GM19238 (cell line): Measurements from ENCODE around the gene ST6GAL2.

Experiments used
- DNase-seq: peaks from one replicate; pipeline ENCODE4 v3.0.0; 2011; ENCODE audit warnings: low spot score; ENCODE audit not compliant: insufficient read length

ST6GAL2 gene, protein sequence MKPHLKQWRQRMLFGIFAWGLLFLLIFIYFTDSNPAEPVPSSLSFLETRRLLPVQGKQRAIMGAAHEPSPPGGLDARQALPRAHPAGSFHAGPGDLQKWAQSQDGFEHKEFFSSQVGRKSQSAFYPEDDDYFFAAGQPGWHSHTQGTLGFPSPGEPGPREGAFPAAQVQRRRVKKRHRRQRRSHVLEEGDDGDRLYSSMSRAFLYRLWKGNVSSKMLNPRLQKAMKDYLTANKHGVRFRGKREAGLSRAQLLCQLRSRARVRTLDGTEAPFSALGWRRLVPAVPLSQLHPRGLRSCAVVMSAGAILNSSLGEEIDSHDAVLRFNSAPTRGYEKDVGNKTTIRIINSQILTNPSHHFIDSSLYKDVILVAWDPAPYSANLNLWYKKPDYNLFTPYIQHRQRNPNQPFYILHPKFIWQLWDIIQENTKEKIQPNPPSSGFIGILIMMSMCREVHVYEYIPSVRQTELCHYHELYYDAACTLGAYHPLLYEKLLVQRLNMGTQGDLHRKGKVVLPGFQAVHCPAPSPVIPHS

DNA sequence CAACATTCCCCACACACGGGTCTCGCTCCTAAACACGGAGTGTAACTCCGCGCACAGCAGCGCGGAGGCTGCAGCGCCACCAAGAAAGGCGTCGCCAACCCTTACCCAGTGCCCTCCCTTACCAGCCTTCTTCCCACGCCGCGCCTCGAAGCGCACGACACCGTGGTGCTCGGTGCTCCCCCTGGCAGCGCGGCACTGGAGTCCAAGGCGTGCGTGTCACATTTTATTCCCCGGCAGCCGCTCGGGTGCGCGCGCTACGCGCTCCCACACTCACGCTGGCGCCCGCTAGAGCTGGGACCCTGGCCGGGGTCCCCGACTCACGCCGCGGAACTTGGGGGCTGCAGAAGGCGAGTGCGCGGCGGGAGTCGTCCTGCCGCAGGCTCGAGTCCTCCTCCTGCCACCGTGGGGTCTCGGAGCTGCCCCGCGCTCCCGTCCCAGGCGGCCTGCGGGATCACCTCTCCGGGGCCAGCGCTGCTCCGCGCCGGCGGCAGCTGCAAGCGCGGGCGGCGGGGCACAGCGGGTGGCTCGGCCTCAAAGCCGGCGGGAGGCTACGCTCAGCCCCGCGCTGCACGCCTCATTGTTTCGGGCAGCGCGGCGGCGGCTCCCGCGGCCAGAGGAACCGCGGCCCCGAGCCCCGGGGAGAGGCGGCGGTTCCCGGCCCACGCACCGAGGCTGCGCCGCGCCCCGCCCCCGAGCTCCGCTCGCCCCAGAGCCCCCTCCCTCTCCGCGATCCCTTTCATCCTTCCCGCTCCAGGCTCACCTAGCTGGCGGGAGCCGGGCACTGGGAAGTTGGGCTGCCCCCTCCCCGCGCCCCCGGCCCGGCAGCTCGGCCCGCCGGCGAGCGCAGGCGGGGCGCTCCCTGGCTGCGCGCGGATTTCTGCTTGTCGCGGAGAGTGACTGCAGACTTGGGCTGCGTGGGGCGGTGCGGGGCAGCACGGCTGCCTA, at the start of gene ST6GAL2:
TSS of gene ST6GAL2 (minus strand) at position 197 of the 945 bp plus-strand sequence. CDS start 42,190 bp downstream, outside the sequence.
- DNase-seq = no peak

DNA sequence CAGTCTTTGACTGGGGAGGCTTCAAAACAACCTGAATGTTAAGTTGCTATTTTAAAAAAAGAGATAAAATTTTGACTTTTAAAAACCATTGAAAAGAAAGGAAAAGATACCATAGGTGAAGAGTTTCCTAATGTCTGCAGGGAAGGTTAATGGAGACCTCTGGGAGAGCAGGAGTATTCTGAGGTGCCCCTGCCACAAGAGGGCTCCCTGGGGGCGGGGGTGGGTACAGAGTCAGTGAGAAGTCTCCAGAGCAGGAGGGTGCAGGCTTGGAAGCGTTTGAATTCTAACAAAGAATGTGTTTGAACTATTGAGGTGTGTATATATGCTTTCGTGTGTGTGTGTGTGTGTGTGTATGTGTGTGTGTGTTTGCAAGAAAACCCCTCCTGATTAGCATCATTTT, 46.7 kb upstream of the ST6GAL2 start:
- DNase-seq = no peak

DNA sequence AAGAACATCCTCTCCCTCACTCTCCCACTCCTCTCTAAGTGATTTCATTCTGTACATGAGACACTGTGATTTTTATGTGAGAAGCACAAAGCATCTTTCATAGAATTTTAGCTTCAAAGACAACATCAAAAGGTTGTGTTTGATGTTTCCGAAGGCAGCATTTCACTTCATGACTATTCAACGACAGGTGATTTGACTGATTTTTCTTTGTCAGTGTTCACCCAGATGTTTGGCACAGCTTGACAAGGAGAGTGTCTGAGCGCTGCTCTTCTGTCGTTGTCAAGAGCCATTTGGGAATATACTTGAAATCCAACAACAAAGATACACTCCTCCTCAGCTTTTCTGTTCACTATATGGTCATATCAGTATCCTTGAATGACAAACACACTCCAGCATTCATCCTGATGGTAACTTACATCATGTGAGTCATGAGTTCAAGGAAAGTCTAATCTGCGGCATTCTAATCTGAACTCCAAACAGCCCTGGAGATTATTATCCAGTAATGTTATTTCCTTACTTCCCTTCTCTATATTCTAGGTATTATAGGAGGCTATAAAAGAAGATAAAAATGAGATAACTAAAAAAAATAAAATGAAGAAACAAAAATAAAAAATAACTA, 45.9 kb upstream of the ST6GAL2 start:
- DNase-seq = no peak

DNA sequence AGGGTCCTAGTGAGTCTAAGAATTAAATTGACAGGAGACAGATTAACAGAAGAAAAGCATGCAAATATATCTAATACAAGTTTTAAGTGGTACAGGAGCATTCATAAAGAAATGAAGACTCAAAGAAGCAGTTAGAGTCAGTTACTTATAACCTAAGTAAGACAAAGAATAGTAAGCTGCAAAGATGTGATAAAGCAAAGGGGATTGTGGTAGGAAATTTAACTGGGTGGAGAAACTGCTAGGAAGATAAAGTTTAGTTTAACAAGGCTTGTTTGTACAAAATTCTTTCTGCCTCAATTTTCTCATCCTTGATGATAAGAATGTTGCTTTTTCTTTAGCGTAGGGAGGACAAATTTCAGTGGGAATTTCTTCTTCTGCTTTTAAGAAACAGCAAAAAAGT, 35.5 kb upstream of the ST6GAL2 start:
- no peak for DNase-seq

DNA sequence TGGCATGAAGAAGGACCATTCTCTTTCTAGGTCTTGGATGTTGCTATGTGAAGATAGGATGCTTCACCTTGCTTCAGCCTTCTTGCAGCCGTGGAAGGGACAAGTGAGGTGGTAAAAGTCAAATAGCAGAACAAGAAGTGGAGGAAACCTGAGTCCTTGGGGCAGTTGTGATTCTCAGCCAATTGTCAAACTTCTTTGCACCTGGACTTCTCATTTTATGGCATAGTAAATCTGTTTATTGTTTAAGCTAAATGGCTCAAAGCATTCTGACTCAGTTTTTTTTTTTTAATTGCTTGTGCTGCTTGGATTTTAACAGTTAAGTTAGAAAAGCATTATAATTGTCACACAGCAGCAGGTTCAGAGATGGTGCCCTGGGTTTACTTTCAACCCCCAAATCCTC, 33.0 kb upstream of the ST6GAL2 start:
- DNase-seq = no peak

DNA sequence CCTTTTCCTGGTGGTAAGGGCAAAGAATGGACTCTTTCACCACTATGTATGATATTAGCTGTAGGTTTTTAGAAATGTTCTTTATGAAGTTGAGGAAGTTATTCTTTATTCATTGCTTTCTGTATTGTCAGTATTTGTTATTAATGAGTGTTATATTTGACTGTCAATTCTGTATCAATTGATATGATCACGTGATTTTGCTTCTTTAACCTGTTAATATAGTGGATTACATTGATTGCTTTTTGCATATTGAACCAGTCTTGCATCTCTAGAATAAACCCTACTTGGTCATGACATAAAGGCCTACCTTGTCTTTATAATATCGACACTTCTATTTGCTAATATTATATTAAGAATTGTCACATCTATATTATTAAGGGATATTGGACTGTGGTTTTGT, 18.3 kb upstream of the ST6GAL2 start:
- no peak for DNase-seq

DNA sequence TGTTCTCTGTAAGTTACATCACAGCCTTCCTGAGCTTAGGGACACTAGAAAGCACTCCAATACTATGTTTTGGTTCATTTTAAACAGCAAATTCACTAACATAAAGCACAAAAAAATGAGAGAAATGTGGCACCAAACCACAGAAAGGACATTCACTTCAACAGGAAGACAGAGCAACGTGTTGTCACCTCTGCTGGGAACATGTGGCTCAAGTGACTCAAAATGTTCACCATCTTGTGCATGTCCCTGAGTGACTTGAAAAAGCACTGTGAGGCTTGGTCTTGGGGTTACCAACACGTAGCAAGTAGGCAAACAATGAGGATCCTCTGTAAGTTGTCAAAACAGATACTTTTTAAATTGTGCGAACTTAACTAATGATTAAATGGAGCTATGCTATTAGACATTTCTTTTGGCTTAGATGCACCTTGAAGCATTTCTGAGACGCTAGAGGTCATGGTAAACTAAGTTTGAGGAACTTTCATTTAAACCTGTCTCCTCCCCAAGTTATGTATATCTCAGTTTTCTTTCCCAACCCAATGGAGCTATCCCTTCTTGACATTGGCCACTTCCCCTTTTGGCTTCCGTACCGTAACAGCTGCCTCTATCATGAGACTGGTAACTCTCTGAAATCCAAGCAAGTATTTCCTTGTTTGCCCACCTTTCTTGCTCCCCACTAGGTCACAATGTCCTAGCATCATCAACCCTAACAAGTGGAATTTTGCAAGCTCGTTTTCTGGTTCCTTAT, 14.0 kb upstream of the ST6GAL2 start:
- DNase-seq = no peak

DNA sequence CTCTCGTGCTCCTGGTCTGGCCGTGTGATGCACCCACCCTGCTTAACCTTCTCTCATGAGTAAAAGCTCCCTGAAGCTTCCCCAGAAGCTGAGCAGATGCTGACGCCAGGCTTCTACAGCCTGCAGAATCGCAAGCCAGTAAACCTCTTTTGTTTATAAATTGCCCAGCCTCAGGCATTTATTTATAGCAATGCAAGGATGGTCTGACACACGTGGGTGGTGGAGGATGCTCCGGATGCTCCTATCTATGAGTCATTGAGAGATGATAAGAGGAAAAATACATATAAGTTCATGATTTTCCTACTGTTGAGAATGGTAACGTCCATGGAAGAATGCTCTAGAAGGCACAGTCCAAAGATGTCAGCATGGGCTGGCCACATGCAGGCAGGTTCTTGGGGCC, 8.6 kb upstream of the ST6GAL2 start:
- DNase-seq = no peak

DNA sequence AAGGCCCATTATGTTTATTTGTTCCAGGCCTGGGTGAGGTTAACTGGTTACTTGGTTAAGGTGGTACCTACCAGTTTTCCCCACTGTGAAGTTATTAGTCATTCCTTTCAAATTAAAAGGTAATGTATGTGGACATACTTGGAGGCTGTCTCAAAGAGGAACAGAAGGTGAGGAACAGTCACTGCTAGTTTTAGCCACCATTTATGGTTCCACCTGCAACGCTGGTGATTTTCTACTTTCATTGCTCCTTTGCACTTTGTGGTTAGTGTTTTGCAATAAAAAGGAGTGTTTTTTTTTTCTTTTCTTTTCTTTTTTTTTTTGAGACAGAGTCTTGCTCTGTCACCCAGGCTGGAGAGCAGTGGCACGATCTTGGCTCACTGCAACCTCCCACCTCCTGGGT, 6.1 kb upstream of the ST6GAL2 start:
- DNase-seq = no peak

DNA sequence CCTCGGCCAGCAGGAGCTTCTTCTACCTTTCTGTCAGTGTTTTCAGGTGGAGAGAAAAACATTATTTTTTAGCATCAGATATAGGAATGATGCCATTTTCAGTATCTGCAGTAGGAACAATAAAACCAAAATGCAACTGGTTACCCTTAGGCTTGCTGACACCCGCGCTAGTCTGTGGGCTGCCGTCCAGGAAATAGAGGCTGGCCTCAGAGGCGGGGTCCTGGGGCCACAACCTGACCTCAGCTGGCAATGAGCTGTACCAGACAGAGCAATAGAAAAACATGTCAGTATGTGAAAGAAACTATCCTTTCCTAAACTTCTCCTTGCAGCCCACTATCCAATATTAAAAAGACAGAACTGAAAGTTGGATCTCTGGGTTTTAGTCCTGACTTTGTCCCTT, 4.6 kb upstream of the ST6GAL2 start:
- DNase-seq = no peak

DNA sequence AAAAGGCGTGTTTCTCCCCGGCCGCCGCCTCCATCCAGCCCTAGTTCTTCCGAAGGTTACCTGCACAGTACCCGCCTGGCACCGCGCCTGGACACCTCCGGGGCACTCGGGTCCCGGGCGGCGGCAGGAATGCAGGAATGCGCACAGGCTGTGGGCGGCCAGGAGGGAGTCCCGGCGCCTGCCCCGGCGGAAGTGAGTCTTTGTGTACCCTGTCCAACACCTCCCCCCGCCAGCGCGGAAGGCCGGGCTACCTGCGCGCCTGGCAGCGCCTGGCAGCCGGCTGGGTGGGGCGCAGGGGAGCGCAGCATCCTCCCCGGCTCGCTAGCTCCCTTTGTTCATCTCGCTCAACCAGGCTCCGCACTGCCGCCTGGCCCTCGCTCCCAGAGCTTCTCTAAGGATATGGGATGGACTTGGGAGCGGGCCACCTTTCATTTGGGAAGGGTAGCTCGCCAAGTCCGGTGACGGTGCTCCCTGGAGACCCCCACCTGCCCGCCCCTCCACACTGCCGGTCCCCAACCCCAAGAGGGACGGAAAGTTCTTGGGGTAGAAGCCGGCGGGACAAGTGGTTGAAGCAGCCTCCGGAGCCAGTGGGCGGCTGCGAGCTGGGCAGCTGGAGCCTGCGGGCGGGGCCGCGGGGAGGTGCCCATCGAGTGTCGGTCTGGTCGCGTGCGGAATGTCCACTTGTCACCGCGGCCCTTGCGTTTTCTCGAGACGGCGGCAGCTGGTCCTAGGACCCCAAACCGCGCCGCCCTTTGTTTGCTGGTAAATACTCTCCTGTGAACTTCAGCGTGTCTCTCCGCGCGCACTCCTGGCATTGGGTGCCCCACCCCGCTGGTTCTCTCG, 1.2 kb upstream of the ST6GAL2 start:
- no peak for DNase-seq

DNA sequence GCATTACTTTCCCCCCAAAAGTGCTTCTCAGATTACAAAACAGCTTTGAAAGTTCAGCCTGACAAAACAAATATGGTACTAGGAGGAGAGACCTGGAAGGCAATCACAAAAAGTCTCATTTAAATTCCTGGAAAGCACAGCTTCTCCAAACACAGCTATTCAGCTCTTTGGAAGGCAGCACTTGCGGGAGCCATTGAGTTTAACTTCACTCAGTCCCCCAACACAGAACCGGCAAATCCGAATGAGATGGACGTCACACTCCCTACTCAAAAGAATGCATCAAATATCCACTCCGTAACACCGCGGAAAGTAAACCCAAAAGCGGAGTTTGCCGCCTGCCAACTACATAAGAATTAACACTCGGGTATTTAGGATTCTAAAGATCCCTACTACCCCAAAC, 638 bp downstream of the ST6GAL2 start:
- DNase-seq = no peak

DNA sequence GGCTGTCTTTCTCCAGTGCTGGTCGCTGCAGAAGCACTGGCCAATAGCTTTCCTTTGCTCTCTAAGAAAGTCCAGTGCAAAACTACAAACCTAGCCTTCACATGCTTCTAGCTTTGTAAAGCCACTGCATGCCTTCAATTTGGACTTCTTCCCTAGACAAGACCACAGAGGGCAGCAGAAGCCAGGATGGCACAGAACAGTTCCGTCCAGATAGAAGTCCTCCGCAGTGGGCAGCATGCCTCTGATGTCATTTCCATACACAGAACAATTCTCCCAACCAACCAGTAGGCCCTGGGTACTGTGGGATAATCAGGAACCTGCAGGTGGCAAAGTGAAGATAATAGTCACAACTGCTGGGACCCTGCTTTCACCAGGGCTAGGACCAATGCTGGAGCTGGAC, 3.3 kb downstream of the ST6GAL2 start:
- no peak for DNase-seq

DNA sequence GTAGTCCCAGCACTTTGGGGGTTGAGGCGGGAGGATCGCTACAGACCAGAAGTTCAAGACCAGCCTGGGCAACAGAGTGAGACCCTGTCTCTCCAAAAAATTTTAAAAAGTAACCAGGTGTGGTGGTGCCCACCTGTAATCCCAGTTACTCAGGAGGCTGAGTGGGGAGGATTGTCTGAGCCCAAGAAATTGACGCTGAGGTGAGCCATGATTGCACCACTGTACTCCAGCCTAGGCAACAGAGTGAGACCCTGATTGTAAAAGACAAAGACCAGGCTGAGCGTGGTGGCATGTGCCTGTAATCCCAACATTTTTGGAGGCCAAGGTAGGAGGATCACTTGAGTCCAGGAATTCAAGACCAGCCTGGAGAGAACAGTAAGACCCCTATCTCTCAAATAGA, 7.8 kb downstream of the ST6GAL2 start:
- no peak for DNase-seq

DNA sequence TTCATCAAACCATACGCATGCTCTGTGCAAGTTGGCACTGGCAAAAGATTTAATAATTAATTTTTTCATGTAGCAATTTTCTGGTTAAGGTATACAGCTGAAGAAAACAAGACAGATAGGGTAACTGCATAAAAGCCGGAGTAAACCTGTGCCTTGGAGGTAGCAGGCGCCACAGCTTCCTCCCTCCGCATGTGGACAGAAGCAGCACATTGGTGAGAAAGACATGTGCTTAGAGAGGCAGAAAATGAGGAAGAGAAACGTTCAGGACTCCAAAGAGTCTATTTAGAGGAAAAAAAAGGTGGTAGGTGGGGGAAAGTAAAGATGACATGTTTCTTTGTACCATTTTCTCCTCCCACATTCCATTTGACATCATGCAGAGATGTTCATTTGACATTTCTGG, 9.3 kb downstream of the ST6GAL2 start:
- no peak for DNase-seq

DNA sequence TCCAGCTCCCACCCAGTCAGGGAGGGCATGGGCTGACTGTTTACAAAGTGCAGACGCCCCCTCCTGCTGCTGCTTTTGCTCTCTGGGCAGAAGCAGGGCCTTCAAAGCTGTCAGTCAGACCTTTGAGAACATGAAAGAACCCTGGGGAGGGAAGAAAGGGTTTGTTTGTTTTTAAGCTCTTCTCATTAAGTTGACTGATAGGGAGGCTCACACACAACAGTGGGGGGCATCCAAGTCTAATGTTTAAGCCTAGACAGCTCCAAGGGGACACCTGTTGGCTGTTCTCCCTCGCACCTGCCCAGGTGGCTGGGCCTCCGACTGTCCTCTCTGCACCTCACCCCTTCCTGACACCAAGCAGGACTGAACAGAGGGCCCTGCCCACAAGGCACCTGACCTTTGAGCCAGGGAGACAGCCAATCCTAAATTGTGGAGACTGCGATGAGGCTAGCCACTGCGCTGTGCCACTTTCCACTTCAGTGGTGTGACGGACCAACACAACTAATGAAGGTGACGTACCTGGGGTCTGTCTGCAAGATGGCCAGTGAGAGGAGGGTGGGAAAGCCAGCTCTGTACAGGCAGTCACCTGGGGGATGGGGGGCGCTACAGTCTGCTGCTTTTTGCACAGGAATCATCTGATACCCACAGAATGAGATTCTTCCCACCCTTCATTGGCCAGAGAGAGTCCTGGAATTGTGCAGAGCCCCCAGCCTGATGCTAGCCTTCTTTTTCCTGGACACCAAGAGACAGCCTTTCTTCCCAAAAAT, 16.3 kb downstream of the ST6GAL2 start:
- no peak for DNase-seq

DNA sequence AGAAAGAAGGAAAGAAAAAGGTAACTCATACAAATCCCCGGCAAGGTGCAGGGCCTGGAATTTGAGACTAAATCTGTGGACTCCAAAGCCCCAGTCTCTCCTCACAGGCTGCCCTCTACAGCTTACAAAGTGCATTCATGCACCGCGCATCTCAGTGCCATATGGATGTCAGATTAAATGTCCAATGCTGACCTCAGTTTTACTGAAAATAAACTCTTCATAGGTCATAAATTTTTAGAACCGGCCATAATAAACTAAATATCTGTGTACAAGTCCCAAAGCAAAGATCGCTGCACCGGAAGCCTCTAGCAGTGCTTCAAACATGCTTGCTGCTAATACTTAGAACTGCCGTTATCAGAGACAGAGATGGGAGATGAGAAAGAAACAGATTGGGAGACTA, 17.7 kb downstream of the ST6GAL2 start:
- DNase-seq = no peak

DNA sequence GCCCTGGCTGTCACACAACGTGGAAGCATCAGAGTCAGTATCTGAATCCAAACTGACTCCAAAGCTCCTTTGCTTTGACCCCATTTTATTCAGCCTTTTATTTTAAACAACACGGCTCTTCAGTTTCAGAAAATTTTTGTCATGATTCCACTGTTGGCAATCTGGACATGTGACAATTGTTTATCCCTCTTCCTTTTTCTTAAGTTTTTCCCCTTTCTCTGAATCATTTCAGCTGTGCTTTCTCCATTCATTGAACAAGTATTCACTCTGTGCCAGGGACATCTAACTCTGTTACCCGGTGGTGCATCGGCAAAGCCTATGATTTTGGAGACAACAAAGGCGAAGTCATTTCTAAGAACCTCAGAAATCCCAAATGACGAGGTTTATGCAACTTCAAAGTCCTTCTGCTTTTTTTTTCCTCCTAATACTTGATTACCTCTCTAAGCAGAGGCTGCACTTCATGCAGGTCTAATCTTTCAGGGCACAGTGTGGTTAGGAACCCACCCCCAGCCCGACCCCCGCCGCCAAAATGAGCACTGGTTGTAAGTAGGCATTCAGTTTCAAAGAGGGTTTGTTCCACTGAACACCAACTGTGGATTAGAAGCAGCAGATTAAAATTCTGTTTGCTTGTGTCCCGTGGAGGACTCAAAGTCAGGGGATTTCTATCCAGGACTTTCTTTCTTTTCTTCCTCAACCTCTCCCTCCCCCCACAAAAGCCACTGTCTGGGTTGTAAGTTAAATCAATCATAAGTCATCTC, 18.6 kb downstream of the ST6GAL2 start:
- no peak for DNase-seq

DNA sequence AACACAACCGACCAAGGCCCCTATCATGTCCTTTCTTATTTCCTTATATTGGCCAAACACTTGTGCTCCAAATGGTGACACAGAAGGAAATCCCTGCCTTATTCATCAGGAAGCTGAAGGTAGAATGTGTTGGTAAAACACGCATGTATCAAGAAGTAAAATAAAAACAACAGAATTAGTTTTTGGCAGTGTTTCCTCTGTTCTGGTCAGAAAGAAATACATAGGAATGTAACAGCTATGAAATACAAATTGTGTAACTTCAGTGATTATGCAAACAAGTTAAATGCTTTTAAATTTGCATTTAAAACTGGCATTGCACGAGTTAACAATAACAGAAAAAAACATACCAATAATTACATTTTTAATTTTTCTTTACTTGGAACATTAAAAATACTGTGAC, 19.3 kb downstream of the ST6GAL2 start:
- no peak for DNase-seq
